Activated CD4-positive, alpha-beta T cell treated with anti-CD3 and anti-CD28 coated beads for 24 hours (primary cell): ENCODE results near the gene KRT4.
"Not testable (repeated sequence)": the region's sequence is repeated elsewhere in the genome, so short reads cannot be mapped to it uniquely, and the experiment has no call there.

Experiments used
- DNase-seq, 2 donors: peaks; one replicate each; pipeline ENCODE4 v3.0.0-alpha.2; 2020; ENCODE audit warnings: low read depth in 2 of 2

KRT4 gene

GRCh38 chr12:52807544-52808470 lies 6.1 kb downstream of the KRT4 start:
- DNase-seq: no peak

- DNase-seq: no peak
These were observed 6.9 kb downstream of the KRT4 start for GRCh38 chr12:52806821-52807543.

GRCh38 chr12:52806169-52806811 lies 7.6 kb downstream of the KRT4 start:
- no peak for DNase-seq

GRCh38 chr12:52805739-52806138 lies 8.2 kb downstream of the KRT4 start:
- DNase-seq: no peak

GRCh38 chr12:52805000-52805399 lies 8.9 kb downstream of the KRT4 start:
- no peak for DNase-seq

GRCh38 chr12:52802442-52802841 lies 11.5 kb downstream of the KRT4 start:
- no peak for DNase-seq

- no peak for DNase-seq
These were observed 12.1 kb downstream of the KRT4 start for GRCh38 chr12:52801773-52802172.

- no peak for DNase-seq
These were observed 13.5 kb downstream of the KRT4 start for GRCh38 chr12:52800259-52800917.

GRCh38 chr12:52799505-52800211 lies 14.3 kb downstream of the KRT4 start:
- DNase-seq: no peak

- DNase-seq: no peak
These were observed 15.0 kb downstream of the KRT4 start for GRCh38 chr12:52798671-52799504.

GRCh38 chr12:52798003-52798670 lies 15.8 kb downstream of the KRT4 start:
- no peak for DNase-seq

- DNase-seq: no peak
These were observed 16.4 kb downstream of the KRT4 start for GRCh38 chr12:52797529-52797894.

- DNase-seq: no peak
These were observed 16.9 kb downstream of the KRT4 start for GRCh38 chr12:52796839-52797528.

GRCh38 chr12:52796429-52796794 lies 17.5 kb downstream of the KRT4 start:
- no peak for DNase-seq

- DNase-seq: no peak
These were observed 18.1 kb downstream of the KRT4 start, which contains the start of gene KRT3 for GRCh38 chr12:52795694-52796428. Gene KRT3 (minus strand): TSS chr12:52796117. CDS start chr12:52796042, 75 bp downstream.

GRCh38 chr12:52795332-52795674 lies 18.6 kb downstream of the KRT4 start:
- not testable (repeated sequence) for DNase-seq

GRCh38 chr12:52794479-52795331 lies 19.2 kb downstream of the KRT4 start:
- no peak for DNase-seq
